Measurements from ENCODE around the gene MLN.

MLN gene

DNA sequence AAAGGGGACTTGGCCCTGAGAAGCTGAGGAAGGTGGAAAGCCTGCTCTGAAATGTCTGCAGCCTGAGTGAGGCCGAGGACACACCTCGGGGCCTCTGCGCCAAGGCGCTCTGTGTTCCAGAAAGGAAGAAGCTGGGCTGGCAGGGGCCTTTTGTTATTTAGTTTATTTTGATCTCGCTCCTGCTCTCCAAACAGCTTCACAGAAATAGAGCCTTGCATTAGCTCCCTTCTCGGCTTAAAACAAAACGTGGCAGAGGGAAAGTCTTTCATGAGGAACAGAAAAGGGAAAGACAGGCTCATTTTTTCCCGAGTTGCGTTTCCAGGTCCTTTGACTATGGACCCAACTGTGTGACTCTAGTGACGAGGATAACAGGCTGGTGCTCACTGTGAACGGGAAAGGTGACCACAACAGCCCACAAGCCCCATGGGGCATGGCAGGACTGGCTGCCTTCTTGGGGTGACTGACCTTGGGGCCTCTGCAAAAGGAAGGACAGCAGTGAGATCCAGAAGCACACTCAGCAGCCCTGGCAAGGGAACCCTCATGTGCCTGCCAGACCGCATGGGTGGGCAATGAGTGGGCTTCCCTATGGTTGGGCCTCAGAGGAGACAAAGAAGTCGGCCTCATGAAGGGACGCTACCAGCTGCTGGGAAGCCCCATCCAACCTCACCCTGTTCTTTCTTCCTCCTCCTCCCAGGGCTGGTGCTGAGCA, 33.5 kb downstream of the MLN start:
- DNase-seq = no peak

DNA sequence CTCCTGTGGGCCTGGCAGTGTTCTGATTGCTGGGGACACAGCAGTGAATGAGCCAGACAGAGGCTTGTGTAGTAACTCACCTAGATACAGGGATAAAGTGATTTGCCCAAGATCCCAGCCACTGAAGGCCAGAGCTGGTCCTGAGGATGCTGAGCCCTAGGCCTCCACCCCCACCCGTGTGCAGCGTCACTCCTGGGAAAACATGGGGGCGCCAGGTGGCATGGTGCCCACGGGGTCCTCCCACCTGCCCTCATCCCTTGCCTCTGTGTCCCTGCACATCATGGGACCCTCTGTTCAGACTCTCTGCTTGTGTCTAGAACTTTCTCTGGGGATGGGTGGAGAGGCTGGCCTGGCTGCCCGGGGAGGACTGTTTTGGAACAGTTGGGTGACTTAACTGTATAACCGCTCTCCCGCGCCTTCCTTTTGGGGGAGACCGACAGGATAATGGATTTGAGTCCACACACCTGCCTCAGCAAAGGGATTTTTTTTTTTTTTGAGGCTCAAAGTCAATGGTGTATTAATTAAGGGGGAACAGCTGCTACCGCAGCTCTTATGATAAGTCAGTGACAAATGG, 34.5 kb downstream of the MLN start:
- DNase-seq = no peak

DNA sequence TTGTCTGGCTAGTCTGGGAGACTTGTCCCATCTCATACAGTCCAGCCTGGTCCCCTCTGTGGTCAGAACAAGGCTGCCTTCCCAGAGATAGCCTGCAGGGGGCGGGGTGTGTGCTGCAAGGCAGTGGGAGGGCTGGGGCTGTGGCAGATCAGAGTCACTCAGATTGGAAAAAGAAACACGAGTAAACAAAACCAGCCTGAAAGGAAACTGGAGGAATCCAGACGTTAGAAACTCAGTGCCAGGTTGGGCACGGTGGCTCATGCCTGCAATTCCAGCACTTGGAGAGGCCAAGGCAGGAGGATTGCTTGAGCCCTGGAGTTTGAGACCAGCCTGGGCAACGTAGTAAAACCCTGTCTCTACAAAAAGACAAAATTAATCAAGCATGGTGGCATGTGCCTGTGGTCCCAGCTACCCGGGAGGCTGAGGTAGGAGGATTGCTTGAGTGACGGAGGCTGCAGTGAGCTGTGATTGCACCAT, 35.1 kb downstream of the MLN start:
- DNase-seq = peak; percentile 65

DNA sequence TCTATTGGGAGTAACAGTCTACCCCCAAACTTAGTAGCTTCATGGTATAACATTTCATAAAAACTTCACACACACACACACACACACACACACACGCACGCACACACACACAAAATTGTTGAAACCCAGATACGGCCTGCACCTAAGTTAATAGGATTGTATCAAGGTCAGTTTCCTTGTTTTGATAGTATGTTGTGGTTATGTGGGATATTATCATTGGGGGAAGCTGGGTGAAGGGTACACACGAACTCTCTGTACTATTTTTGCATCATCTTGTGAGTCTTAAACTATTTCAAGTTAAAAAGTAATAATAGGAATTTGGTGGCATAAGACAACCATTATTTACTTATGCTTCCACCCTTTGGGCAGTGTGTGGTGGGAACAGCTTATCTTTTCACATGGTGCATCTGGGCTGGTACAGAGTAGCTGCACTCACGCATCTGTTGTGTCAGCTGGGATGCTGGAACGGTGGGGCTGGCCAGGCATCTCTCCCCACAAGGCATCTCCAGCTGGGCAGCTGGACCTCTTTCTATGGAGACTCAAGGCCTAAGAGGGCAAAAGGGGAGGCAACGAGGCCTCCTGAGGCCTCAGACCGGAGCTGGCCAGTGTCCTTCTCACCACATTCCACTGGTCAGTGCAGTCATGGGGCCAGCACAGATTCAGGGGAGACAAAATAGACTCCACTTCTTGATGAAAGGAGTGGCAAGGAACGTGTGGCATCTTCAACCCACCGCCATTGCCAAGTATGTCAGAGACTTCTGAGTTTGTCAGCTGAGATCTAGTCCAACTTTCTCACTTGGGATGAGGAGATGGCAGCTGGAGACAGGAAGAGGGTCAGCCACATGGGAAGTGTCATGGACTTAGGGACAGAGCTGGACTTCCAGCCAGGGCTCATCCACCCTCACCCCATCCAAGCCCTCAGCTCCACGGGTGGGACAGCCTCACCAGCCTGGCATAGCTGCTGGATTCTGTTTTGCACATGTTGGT, 36.6 kb downstream of the MLN start:
- DNase-seq = no peak

DNA sequence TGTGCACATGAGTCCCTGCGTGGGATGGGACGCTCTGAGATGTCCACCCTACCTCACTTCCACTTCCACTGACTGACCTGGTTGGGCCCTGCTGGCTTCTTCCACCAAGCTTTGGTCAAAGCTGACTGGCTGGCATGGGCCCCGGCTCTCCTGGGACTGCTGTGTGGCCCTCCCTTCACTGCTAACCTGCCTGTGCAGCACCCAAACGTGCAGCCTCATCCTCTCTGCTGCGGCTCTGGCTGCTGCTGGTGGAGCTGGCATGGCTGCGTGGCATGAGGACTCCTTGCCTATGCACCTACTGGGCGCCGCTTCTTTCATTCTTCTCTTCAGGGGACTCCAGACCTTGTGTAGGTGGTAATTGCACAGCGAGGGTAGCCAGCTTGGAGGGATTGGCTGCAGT, 38.4 kb downstream of the MLN start:
- no peak for DNase-seq

DNA sequence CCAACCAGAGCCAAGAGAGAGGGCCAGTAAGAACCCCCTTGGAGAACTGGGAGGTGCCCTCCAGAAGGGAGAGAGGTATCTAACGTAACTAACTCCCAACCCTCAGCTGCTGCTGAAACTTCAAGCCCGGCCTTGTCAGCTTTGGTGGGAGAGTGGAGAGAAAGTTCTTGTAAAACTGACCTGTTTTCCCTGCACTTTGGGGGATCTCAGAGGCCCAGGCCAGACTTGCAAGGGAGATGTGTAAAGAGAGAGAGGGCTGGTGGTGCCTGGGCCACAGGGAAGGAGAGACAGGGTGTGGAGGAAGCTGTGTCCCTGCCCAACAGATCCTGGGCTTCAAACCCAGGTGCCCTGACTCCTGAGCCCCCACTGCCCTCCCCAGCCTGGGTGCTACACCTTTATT, 39.8 kb downstream of the MLN start:
- DNase-seq = no peak

DNA sequence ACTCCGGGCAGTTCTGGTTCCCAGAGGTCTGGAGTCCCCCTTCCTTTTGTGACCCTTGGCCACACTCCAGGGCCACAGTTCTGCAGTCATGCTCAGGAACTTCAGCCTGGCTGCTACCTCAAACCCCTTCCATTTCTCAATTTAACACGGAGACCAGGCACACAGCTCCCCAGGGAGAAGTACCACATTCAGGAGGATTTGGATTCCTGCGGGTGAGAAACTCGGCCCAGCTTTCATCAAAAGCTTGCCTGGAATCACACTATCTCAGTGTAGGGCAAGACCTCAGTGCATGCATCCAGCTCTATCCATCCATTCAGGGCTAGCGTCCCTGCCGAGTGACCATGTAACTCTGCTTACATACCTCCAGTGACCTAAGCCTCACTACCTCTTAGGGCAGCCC, 40.3 kb downstream of the MLN start:
- DNase-seq = no peak

DNA sequence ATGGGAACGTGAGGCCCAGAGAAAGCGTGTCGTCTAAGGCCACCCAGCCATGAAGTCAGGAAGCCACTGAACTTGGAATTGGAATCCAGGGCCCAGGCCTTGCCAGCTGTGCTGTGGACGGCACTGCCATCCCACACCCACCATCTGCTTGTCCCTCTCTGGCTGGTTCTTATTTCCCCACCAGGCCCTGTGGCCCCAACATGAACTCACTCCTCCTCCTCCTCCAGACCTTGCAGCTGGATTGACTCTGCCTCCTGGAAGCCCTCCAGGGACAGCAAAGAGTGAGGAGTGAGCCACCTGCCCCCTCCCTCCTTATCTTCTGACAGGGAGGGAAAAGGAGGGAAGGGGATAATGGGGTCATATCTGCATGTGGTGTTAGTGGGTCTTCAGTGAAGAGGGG, 41.1 kb downstream of the MLN start:
- no peak for DNase-seq

DNA sequence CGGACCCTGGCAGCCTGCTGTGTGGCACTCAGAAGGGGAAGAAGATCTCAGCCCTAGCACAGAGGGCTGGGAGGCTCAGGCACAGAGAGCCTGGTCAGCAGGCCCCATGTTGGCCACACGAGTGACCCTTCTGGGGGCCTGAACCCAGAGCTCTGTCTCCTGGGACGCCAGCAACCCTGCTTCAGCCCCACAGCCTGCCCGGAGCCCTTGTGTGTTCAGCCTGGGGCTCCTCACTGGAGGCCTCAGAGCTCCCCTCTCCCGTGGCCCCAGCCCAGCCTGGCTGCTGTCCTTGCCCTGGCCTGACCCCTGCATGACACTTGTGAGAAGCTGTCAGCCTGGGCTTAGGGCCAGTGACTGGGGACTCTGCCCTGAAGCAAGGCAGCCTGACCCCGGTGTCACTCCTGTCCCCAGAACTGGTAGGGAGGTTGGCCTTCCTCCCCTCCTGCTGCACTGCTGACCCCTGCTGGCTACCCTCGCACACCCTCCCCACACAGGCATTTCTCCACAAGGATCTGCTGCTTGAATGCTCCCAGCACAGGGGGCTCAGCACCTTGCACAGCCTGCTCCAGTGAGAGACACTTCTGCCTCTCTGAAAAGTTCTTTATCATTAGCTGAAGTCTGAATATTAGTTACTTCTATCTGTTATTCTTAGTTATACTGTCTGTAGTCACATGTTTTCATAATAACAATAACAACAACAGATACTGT, 41.7 kb downstream of the MLN start:
- no peak for DNase-seq

DNA sequence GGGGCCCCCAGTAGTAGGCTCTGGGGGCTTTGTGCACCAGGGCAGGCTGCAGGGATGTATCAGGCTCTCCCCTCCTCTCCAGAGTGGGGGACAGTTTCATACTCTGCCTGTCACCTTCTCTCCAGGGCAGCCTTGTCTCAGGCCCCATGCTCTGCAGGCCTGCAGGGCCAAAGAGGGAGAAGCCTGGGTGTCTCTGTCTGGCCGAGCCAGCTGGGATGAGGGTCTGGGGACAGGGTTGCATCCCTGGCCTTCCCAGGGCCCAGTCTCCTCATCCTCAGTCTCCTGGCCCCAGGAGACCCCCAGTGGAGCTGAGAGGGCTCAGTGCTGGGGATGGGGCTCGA, 42.3 kb downstream of the MLN start:
- DNase-seq = no peak

DNA sequence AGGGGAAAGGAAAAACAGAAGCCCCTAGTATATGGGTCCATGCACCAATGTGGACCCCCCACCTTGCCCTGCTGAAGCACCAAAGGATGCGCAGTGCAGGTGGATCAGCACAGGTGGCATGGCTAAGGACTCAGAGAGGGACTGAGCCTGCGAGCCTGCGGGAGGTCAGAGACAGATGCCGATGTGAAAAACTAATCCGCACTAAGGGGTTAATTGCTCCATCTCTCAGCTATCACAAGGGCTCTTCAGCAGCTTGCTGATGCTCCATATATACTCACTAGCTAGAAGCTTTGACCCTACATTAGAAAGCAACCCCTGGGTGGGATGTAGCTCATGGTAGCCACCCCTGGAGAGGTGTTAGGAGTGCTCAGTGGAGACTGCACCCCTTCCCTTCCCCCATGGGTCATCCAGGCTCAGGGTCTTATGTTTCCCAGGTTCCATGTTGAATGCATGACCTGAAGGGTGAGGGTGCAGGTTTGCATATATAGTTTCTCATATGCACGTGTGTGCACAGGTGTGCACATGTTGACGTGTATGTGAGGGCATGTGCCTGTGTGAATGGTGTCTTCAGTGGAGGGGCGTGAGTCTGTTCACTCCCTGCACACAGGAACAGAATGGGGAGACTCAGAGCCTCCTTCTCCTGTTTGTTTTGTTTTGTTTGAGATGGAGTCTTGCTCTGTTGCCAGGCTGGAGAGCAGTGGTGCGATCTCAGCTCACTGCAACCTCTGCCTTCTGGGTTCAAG, 43.7 kb downstream of the MLN start:
- no peak for DNase-seq

DNA sequence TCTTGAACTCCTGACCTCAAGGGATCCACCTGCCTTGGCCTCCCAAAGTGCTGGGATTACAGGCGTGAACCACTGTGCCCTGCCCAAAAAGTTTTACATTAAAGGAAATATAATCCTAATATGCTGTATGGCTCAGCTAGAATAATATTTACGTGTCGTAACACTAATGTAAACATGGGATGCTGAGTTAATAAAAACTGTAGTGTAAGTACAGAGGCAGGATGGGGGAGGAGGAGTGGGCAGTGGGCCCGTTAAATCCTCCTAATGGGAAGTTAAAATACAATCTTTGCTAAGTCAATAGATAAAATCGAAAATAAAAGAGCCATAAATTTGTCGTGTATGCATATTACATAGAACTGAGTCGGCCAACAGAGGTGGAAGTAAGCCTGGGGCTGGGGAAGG, 45.0 kb downstream of the MLN start:
- no peak for DNase-seq

DNA sequence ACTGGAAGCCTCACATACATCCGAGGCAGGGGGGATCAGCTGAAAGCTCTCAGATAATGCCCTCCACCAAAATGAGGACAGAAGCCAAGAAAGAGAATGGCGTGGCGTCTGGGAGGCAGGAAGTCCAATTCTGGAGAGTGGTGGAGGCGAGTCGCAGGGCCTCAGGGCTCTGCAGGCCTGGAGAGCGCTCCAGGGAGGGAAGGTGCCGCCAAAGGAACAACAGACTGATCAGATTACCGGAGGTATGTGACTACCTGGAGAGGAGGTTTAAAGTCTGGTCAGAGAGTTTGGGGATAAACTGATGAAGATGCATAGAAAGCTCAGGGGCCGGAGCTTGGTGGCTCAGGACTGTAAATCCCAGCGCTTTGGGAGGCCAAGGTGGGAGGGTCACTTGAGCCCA, 45.9 kb downstream of the MLN start:
- no peak for DNase-seq

DNA sequence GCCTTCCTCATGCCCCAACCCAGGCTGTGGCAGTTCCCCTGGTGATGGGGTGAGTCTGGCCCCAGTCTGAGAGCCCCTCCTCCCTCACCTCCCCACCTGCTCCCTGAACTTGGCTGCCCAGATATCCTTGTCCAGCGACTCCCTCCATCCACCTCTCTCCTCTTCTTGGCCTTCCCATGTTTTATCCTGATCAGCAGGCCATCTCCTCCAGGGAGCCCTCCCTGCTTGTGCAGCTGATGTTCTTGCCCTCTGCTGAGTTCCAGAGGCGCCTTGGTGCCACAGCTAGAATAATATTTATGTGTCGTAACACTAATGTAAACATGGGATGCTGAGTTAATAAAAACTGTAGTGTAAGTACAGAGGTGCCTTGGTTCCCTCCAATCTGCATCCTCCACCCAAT, 46.7 kb downstream of the MLN start:
- DNase-seq = no peak

DNA sequence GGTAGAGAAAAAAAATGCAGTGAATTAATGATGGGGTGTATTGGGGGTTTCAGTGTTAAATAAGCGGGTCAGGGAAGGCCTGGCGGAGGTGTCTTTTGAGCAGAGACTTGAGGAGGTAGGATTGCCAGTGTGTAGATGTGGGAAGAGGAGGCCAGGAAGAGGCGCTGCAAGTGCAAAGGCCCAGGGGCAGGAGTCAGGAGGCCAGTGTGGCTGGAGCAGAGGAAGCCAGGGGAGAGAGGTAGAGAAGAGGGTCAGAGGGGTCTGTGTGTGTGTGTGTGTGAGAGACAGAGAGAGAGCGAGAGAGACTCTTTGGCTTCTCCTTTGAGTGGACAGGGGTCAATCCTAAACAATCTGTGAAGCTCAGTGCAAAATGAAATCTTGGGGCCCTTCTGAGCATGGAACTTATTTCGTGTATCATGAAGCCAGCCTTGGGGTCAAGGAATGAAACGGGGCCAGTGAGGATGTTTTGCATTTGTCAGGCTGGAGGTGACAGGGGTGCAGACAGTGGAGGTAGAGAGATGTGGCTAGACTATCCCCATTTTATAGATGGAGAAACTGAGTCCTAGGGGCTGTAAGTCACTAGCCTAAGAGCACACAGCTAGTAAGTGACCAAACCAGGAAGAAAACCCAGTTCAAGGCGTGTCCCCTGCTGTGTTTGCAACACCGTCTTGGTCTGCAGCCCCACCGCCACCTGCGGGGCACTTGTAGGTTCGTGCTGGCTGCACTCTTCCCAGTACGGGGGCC, 47.4 kb downstream of the MLN start:
- DNase-seq = no peak

DNA sequence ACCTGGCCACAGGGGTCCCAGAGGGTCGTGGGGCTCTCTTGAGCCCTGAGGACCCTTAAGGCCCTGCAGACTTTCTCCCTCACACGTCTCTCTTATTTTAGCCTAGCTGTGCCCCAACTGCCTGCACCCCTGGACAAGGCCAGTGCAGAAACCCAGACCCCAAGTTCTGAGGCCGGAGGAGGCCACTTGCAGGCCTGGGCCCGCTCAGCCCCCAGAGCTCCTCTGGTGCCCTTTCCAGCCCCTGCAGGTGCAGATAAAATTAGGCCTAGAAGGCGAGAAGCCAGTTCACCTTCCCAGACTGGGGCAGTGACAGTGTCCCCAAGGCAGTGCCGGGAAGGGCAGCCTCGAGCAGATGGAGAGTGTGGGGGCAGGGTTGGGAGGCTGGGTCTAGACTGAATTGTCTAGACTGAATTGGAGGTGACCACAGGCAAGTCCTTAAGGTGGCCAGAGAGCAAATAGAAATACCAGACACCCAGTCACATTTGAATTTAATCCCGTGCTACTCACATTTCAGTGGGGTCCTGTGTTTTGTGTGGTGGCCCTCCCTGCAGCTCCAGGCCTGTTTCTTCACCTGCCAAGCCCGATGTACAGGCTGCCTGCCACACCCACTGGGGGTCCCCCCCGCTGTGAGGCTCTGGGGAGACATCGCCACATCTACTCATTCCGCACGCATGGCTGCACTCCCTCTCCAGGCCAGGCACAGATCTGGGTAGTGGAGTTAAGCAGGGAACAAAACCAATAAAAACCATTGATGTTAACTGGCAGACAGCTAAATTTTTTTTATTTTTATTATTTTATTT, 48.5 kb downstream of the MLN start:
- DNase-seq = peak; percentile 76

DNA sequence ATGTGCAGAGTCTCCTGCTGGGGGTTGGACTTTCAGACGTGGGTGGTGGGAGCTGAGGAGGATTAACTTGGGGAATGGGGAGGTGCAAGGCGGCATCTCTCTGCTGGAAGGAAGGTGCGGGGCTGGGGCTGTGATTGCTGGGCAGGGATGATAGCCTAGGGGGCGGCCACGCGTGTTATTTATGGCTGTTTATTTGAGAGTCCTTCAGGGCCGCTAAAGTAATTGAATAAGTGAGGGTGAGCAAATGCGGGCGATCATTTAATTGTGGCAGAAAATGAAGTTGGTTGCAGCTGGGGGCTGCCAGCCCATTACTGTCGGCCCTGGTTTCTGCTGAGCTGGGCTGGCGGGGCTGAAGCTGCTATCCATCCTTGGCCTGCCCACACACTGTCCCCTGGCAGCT, 49.6 kb downstream of the MLN start:
- DNase-seq = no peak

DNA sequence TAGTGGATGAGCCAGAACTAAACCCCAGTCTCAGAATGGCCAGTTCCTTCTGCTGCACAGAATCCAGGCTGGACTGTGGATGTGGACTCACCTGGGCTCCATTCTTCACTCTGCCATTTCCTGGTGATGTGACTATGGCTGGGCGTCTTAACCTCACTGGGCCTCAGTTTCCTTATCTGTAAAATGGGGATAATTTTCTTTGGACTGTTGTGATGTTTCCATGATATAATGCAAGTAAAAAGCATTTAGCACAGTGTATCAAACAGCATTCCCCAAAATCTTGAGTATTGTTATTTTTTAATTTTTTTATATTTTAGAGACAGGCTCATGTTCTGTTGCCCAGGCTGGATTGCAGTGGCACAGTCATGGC, 51.2 kb downstream of the MLN start:
- DNase-seq = no peak

DNA sequence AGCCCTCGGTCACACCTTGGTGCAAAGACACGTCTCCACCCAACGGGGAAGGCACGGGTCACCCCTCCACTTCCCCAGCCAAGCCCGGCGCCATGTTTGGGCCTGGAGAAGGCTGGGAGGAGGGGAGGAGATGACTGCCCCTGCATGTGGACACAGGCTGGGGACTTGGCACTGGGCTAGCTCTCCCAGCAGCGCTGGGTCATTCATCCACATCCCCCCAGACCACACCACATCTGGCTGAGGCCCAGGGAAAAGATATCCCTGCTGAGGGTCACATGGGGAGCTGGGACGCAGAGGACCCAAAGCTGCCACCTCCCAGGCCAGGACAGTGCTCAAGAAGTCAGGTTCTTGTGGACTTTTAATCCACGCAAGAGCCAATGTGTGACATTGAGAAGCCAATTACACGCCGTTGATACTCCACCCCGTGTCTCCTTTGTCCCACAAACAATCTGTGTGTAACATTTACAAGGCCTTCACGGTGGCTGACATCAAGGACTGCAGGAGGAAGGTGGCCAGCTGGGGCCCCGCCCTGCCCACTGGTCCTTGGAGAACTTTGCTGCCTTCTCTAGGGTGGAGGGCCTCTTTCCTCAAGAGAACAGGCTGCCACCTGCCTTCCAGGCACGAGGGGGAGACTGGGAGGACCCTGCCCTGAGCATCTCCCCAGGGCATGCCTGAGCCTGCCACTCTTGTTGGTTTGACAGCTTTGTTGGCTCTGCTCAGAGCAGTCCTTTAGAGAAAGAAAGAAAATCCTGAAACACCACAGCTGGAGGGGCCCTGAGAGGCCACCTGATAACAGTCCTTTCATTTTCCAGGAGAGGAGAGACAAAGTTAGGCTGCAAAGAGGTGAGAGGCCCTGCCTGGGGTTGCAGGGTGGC, 51.8 kb downstream of the MLN start:
- peak; percentile 59 for DNase-seq
